GM21576 (cell line): ENCODE data around the gene KIFC3.
"Not testable (repeated sequence)": the region's sequence is repeated elsewhere in the genome, so short reads cannot be mapped to it uniquely, and the experiment has no call there.

Experiments used
- ATAC-seq: cut with Tn5 transposase; IDR thresholded peaks from one replicate; pipeline ENCODE4 v1.9.1; 2021; ENCODE audit warnings: mild to moderate bottlenecking, moderate library complexity; ENCODE audit not compliant: unreplicated experiment

KIFC3 gene

DNA sequence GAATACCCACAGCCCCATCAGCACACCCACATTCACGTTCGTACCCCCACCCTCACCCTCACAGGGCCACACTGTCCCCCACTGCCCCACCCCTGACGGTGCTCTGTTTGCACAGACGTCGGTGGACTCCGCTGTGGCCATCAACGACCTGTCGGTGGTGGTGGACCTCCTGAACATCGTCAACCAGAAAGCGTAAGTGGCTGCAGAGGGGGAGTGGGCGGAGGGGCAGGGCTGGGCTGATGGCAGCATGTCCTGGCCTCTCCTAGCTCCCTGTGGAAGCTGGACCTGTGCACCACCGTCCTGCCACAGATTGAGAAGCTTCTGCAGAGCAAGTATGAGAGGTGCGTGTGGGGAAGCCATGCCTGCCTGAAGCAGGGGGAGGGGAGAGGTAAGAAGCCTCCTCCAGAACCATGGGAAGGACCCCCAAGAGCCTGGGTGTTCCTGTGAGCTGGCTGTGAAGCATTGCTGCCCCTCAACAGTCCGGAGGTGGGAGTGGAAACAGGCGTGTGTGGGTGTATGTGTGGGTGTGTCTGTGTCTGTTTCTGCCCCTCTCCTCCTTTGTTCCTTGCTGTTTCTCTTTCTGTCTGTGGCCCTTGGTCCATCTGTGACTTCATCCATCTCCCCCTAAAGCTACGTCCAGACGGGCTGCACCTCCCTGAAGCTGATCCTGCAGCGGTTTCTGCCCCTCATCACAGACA is 46.4 kb downstream of the KIFC3 start:
- no peak for ATAC-seq

DNA sequence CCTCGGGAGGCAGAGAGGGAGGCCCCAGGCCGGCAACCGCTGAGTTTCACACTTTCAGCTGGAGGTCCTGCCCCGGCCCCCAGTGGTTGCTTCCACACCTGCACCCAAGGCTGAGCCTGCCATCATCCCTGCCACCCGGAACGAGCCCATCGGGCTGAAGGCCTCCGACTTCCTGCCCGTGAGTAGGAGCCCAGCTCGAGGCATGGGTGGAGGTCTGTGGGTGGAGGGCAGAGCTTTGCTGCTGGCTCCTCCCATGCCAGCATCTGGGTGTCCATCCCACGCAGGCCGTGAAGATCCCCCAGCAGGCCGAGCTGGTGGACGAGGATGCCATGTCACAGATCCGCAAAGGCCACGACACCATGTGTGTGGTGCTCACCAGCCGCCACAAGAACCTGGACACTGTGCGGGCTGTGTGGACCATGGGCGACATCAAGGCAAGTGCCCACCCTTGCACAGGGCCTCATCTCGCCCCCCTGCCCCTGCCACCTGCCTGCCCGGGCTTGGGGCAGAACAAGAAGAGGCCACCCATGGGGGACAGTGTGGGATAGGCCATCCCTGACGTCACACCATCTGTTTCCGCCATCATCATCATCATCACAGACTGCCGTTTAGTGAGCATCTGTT is 47.1 kb downstream of the KIFC3 start:
- no peak for ATAC-seq

GRCh38 chr16:57754354-57755060 is 47.8 kb downstream of the KIFC3 start:
- no peak for ATAC-seq

DNA sequence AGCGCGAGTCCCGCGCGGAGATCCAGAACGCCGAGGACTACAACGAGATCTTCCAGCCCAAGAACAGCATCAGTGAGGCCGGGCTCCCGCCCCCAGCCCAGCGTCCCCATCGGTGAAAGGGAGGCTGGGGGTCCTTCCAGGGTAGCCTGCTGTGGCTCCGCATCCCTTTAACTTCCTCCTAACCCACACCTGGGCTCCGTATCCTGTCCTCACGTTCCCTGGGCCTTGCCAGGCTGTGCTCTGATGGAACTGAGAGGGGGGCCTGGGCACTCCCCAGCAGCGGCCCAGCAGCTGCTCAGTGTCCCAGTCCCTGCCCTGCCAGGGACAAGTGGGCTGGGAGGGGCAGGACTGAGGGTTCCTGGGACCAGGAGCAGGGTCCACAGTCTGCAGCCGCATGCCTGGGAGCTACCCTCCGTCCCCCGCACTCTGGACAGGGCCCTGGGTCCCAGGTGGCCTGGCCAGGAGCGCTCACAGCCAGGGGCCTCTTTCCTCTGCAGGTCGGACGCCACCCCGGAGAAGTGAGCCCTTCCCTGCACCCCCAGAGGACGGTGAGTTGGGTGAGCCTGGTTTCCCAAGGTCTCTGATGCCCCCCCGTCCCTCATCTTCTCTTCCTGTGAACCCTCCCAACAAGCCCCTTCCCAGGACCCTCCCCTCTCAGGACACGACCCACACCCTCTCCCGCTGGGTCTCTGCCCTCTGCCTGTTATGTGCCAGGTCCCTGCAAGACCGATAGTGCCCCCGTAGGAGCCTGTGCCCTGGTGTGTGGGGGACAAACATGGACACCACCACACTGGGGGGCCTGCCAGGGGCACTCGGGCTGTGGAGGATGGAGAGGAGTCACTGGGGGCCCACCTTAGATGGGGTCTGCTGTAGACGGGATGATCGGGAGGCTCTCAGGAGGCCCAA is 48.6 kb downstream of the KIFC3 start:
- ATAC-seq, result no peak

DNA sequence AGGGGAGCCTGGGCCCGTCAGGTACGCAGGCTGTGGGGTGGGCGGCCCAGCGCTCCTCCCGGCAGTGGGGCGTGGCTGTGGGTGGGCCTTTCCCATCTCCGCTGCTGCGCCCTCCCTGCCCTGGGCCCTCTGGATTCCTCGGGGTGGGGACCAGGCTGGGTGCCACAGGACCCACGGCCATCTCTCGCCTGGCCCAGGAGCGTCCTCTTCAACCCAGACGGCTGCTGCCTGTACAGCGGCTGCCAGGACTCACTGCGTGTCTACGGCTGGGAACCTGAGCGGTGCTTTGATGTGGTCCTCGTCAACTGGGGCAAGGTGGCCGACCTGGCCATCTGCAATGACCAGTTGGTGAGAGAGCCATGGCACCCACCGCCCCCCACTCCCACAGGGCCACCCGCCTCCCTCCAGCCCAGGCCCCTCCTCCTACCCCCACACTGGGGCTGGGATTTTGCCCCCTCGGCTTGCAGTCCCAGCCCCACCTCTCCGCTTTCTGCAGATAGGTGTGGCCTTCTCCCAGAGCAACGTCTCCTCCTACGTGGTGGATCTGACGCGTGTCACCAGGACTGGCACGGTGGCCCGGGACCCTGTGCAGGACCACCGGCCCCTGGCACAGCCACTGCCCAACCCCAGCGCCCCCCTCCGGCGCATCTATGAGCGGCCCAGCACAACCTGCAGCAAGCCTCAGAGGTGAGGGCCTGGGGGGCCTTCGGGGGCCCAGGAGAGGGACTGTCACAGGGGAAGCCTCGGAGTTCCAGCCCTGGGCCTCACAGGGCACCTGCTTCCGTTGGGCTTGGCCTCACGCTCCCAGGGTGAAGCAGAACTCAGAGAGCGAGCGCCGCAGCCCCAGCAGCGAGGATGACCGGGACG is 49.5 kb downstream of the KIFC3 start:
- ATAC-seq, result no peak

DNA sequence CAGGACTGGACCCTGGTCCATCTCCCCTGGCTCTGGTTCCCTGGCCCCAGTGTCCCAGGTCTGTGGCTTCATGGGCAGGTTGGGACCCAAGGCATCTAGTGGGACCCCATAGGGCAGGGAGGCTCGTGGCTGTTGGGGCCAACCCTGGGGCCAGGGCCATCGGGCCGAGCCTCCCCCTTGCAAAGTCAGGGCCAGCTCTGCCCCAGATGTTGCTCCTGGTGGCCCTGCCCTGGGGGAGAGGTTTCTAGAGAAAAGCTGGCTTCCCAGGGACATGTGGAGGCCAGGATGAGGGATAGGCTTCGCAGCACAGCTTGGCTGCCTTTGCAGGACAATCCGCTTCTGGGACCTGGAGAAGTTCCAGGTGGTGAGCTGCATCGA is 50.1 kb downstream of the KIFC3 start:
- no peak for ATAC-seq

GRCh38 chr16:57751539-57752202 is 50.6 kb downstream of the KIFC3 start:
- no peak for ATAC-seq

DNA sequence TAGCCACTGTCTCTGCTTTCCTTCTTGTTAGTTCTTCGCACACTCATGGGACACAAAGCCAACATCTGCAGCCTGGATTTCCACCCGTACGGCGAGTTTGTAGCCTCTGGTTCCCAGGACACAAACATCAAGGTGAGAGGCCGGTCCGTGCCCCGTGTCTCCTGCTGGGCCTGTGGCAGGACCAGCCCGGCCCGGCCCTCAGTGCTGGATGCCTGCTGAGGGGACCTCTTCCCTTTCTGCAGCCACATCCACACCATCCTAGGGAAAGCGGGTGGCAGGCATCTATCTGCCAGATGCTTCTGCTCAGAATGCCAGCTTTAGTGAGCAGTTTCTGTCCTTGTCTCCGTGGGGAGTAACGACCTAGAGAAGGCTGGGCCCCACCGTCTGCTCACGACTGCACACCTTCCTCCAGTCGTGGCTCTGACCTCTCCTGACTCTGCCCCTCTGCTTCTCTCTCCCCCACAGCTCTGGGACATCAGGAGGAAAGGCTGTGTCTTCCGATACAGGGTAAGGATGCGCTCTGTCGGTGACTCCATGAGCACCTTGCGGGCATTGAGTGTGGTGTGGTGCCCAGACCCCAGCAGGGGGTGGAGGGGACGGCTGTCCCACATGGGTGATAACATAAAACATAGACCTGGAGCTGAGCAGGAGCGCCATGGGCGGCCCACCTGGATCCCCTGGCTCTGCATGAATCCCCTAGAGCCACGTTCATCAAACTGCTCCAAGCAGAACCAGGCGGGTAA is 51.3 kb downstream of the KIFC3 start:
- ATAC-seq, result no peak

- no peak for ATAC-seq
Measured at GRCh38 chr16:57749856-57750452, 52.3 kb downstream of the KIFC3 start.

DNA sequence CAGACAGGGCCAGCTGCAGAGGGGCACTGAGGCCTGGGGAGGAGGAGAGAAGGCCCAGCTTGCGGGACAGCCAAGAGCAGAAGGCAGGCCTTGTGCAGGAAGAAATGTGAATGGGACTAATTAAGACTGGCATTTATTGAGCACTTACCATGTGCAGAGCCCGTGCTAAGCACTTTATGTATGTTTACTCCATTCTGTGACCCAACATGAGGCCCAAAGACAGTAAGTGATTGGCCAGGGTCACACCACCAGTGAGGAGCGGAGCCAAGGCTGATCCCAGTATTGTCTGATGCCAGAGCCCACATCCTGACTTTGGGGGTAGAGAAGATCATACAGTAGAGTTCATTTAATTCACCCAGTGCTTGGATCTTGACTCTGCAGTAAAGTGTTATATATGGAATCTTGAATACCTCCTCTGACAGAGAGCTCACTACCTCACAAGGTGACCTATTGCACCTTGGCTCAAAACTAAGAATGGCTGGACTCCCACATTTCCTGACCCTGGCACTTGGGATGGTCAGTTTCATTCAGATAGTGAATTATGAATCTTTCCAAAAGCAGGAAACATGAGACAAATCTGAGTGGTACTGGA is 53.1 kb downstream of the KIFC3 start:
- no peak for ATAC-seq

- ATAC-seq, result no peak
Measured at GRCh38 chr16:57748596-57748995, 53.7 kb downstream of the KIFC3 start.

GRCh38 chr16:57747996-57748395 is 54.3 kb downstream of the KIFC3 start:
- no peak for ATAC-seq

DNA sequence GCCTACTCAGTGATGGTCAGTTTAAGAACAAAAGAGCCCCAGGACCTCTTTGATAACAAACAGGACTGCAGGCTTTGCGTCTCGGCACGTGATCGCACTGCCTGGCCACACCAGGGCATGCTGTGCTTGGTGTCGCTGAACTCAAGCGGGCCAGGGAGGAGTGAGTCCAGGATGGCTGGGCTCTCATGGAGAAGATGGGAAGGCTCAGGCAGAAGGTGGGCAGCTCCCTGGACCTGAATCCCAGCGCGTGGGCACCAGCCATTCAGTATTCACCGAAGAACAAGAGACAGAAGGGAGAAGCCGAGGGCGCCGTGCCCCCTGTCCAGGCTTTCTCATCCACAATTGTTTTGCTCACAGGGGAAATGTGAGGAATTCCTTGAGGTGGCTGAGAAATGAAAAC is 54.8 kb downstream of the KIFC3 start:
- no peak for ATAC-seq

DNA sequence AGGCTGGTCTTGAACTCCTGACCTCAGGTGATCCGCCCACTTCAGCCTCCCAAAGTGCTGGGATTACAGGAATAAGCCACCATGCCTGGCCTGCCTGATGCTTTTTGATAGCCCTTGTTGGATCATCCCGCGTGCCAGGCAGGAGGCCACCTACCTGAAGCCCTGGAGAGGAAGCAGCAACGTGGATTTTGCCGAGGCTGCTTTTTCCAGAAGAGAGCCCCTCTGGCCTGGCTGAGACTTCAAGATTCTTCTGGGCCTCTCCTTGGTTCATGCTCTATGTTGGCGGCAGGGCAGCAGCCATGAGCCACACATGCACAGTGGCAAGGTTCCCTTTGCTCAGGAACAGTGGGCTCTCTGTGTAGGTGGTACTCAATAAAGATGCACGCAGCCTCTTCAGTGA is 55.2 kb downstream of the KIFC3 start:
- no peak for ATAC-seq

DNA sequence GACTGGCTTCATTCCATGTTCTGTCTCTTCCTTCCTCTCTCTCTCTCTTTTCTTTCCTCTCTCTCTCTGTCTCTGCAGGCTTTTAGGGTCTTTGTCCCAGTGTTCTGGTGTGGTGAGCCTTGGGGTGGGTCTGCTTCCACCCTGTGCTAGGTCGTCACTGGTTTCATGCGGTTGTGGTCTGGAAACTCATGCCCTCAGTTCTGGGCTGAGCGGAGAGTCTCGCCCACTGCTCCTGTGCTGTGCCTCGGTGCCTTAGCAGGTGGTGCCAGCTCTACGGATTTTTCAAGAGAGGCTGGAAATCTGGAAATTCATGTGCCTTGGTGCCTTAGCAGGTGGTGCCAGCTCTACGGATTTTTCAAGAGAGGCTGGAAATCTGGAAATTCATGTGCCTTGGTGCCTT is 56.0 kb downstream of the KIFC3 start:
- not testable (repeated sequence) for ATAC-seq

DNA sequence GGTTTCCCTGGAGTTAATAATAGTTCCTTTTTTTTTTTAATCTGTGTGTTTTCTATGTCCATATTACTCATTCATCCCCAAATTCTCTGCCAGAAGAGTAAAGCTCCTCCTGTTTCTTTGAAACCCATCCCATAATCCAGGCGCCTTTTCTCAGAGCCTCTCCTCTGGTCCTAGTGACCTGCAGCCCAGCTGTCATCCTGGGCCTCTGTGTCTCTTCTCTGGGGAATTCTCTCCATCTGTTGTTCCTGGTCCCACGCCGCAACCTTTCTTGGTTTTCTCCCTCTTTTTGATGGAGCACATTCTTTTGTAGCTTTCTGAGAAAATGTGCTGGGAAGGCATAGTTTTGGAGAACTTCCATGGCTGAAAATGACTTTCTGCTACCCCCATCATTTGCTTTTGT is 56.5 kb downstream of the KIFC3 start:
- ATAC-seq, result no peak

DNA sequence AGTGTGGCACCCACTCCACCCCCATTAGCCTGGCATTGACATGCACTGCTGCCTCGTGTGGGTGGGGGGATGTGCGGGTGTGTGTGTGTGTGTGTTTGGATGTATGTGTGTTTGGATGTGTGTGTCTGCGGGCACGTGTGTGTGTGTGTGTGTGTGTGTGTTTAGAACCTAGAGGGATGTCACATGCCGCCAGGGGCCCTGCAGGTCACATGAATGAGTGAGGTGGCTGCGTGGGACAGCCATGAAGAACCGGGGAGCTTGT is 57.7 kb downstream of the KIFC3 start:
- no peak for ATAC-seq

DNA sequence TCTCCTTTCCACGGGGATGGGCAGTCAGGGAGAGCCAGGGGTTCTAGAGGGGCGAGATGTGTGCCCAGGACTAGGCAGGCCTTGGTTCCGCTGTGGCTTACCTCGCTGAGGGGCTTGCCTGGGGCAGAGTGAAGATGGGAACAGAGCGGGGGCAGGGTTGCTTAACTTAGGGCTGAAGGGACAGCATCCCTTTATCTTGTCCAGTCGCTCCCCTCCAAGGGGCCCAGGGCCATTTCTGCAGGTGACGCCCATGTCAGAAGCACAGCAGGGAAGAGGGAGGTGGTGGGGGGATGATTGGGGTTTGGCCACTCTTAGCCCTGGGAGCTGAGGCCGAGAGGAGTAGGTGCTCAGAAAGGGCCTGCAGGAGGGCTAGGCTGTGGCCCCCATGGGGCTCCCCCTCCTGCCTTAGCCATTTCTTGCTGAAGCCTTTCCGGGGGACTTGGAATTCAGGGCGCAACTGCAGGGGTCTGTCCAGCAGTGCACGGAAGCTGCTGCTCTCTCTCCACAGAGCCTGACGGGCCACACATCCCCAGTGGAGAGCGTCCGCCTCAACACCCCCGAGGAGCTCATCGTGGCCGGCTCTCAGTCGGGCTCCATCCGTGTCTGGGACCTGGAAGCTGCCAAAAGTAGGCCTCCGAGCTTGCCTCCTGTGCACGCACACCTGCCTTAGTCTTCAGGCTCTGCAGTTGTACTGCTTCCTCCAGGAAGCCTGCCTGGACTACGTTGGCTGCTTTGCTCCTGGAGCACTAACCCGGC is 58.2 kb downstream of the KIFC3 start:
- no peak for ATAC-seq
